ENCODE results near the gene NSUN4. TPM values are rescaled to one million over a fixed set of nuclear protein-coding genes. Genes with fewer than 3 reads are reported as not detected.
A peak's percentile ranks its signal among the peaks of the same experiment; 100 is the strongest.
"Not testable (repeated sequence)": the region's sequence is repeated elsewhere in the genome, so short reads cannot be mapped to it uniquely, and the experiment has no call there.

The NSUN4 gene
- total RNA-seq, 1 donor from 2014 or later: 26.6 TPM

DNA sequence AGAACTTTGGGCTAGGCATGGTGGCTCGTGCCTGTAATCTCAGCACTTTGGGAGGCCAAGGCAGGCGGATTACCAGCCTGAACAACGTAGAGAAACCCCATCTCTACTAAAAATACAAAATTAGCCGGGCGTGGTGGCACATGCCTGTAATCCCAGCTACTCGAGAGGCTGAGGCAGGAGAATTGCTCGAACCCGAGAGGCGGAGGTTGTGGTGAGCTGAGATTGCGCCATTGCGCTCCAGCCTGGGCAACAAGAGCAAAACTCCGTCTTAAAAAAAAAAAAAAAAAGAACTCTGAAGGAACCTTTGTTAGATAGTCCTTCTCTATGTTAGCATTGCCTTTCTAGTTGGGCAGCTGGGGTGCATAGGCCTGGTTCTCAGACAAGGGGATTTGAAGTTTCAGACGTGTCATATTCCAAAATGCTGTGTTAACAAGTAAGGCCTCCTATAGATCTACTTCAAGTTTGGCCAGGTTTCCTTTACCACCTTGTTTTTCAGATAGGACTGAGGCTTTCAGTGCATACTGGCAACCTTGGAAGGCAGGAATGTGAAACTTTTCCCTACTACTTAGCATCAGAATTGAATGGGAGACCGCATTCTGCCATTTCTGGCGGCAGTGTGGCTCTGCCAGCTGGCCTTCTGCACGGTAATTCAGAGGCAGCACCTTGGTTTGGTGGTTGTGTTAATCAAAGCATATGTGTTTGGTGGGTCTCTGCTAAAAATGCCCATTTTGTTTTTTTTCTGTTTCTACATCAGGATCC lies 31.0 kb upstream of the NSUN4 start:
- Mint-ChIP-seq H3K4me3 (no peak overlapping the region), H3K9me3 (no peaks in the 10 kb centered on the region), H3K27ac (no peak overlapping the region), H3K27me3 (no peaks in the 10 kb centered on the region), H3K36me3 (peaks cover 27% of the 10 kb centered on the region), H3K4me1 (ENCODE audit: unreplicated experiment) (peaks cover 9% of the 10 kb centered on the region)
- no peak for TF ChIP-seq CTCF (conservative IDR thresholded peaks at IDR 0.05)
- DNase-seq (ENCODE audit: extremely low spot score, unreplicated experiment): no peak

DNA sequence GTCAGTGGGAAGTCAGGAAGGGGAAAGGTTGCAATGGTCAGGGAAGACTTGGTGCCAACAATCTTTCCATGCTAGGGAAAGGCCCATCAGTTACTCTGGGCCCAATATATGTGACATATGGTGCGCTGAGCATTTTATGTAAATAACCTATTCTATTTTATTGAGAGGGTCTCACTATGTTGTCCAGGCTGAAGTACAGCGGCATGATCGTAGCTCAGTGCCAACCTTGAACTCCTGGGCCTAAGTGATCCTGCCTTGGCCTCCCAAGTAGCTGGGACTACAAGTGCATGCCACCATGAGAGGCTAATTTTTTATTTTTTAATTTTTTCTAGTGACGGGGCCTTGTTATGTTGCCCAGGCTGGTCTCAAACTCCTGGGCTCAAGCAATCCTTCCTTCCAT lies 30.3 kb upstream of the NSUN4 start:
- no peak overlapping the region for H3K4me3 Mint-ChIP-seq
- H3K4me1 Mint-ChIP-seq (ENCODE audit: unreplicated experiment): peaks cover 9% of the 10 kb centered on the region
- no peaks in the 10 kb centered on the region for H3K27me3 Mint-ChIP-seq
- TF ChIP-seq CTCF (conservative IDR thresholded peaks at IDR 0.05): no peak
- no peaks in the 10 kb centered on the region for H3K9me3 Mint-ChIP-seq
- peaks cover 31% of the 10 kb centered on the region for H3K36me3 Mint-ChIP-seq
- no peak for DNase-seq (ENCODE audit: extremely low spot score, unreplicated experiment)
- no peak overlapping the region for H3K27ac Mint-ChIP-seq

DNA sequence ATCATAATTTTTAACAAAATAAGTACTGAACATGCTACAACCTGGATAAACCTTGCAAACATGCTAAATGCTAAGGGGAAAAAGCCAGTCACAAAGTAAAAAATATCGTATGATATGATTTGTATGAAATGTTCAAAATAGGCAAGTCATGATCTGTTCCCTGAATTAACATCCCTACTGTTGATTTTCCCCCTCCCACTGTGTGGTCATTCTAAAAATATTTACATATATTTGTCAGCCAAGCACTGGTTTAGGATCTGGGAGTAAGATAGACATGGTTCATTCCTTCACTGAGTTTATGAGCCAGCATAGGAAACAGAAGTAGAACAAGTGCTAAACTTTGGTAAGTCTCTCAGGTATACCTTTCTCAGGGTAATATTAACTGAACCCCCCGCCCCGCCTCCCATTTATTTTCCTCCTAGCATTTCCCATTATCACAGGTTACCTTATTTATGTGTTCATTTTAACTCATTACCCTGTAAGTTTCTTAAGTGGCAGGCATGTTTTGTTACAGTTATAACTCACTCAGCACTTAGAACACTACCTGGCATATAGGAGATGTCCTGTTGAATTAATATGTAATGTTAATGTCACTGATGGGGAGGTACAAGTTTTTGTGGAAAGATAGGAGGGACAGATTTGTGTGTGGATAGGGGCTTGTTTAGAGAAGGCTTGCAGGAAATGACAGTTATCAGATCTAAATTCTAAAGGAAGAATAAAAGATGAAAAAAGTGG lies 24.8 kb upstream of the NSUN4 start:
- no peaks in the 10 kb centered on the region for H3K27me3 Mint-ChIP-seq
- peaks cover 10% of the 10 kb centered on the region for H3K4me1 Mint-ChIP-seq (ENCODE audit: unreplicated experiment)
- H3K27ac Mint-ChIP-seq: no peak overlapping the region
- DNase-seq (ENCODE audit: extremely low spot score, unreplicated experiment): no peak
- TF ChIP-seq CTCF (conservative IDR thresholded peaks at IDR 0.05): no peak
- no peaks in the 10 kb centered on the region for H3K9me3 Mint-ChIP-seq
- H3K36me3 Mint-ChIP-seq: peaks cover 20% of the 10 kb centered on the region
- H3K4me3 Mint-ChIP-seq: no peak overlapping the region

DNA sequence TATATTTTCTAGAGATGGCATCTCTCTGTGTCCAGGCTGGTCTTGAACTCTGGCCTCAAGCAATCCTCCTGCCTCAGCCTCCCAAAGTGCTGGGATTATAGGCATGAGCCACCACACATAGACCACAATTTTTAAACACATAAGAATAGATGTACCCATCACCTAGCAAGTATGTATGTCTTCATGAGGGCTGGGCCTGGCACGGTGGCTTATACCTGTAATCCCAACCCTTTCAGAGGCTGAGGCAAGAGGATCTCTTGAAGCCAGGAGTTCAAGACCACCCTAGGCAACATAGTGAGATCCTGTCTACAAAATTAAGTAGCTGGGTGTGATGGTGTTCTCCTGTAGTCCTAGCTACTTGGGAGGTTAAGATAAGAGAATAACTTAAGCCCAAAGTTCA lies 23.3 kb upstream of the NSUN4 start:
- Mint-ChIP-seq H3K9me3 (no peaks in the 10 kb centered on the region), H3K27ac (no peak overlapping the region), H3K36me3 (peaks cover 17% of the 10 kb centered on the region), H3K27me3 (no peaks in the 10 kb centered on the region), H3K4me1 (ENCODE audit: unreplicated experiment) (peaks cover 14% of the 10 kb centered on the region), H3K4me3 (no peak overlapping the region)
- TF ChIP-seq CTCF (conservative IDR thresholded peaks at IDR 0.05): no peak
- DNase-seq (ENCODE audit: extremely low spot score, unreplicated experiment): no peak

DNA sequence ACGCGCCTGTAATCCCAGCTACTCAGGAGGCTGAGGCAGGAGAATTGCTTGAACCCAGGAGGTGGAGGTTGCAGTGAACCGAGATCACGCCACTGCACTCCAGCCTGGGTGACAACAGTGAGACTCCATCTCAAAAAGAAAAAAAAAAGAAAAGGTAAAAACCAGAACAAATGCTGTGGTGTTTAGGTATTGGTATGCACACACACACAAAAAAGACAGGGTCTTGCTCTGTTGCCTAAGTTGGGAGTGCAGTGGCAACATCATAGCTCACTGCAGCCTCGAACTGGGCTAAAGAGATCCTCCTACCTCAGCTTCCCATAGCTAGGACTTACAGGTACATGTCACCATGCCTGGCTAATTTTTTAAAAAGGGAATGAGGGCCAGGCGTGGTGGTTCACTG lies 21.3 kb upstream of the NSUN4 start:
- not testable (repeated sequence) for DNase-seq (ENCODE audit: extremely low spot score, unreplicated experiment); H3K27me3 Mint-ChIP-seq; H3K27ac Mint-ChIP-seq; H3K4me3 Mint-ChIP-seq; H3K9me3 Mint-ChIP-seq
- H3K4me1 Mint-ChIP-seq (ENCODE audit: unreplicated experiment): peaks cover 14% of the 10 kb centered on the region
- peaks cover 12% of the 10 kb centered on the region for H3K36me3 Mint-ChIP-seq

DNA sequence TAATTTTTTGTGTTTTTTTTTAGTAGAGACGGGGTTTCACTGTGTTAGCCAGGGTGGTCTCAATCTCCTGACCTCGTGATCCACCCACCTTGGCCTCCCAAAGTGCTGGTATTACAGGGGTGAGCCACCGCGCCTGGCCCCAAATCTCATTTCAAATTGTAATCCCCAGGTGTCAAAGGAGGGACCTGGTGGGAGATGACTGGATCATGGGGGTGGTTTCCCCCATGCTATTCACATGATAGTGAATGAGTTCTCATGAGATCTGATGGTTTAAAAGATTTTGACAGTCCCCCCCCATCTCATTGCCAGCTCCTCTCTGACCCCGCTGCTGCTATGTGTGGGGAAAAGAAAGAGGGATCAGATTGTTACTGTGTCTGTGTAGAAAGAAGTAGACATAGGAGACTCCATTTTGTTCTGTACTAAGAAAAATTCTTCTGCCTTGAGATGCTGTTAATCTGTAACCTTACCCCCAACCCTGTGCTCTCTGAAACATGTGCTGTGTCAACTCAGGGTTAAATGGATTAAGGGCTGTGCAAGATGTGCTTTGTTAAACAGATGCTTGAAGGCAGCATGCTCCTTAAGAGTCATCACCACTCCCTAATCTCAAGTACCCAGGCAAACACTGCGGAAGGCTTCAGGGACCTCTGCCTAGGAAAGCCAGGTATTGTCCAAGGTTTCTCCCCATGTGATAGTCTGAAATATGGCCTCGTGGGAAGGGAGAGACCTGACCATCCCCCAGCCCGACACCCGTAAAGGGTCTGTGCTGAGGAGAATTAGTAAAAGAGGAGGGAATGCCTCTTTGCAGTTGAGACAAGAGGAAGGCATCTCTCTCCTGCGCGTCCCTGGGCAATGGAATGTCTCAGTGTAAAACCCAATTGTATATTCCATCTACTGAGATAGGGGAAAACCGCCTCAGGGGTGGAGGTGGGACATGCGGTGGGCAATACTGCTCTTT lies 20.4 kb upstream of the NSUN4 start:
- H3K27ac Mint-ChIP-seq: peak overlapping the region; percentile 79
- H3K36me3 Mint-ChIP-seq; H3K9me3 Mint-ChIP-seq; DNase-seq (ENCODE audit: extremely low spot score, unreplicated experiment); H3K27me3 Mint-ChIP-seq: not testable (repeated sequence)
- peak overlapping the region; percentile 36 for H3K4me3 Mint-ChIP-seq
- peaks cover 14% of the 10 kb centered on the region for H3K4me1 Mint-ChIP-seq (ENCODE audit: unreplicated experiment)

DNA sequence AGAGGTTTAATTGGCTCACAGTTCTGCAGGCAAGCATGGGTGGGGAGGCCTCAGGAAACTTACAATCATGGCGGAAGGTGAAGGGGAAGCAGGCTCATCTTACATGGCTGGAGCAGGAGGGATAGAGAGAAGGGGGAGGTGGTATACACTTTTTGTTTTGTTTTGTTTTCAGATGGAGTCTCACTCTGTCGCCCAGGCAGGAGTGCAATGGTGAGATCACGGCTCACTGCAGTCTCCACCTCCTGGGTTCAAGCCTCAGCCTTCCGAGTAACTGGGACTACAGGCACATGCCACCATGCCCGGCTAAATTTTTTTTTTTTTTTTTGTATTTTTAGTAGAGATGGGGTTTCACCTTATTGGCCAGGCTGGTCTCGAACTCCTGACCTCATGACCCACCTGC lies 18.4 kb upstream of the NSUN4 start:
- not testable (repeated sequence) for H3K36me3 Mint-ChIP-seq; H3K9me3 Mint-ChIP-seq; H3K27me3 Mint-ChIP-seq; DNase-seq (ENCODE audit: extremely low spot score, unreplicated experiment); H3K4me3 Mint-ChIP-seq; H3K27ac Mint-ChIP-seq
- peaks cover 14% of the 10 kb centered on the region for H3K4me1 Mint-ChIP-seq (ENCODE audit: unreplicated experiment)

GRCh38 chr1:46325285-46326076 lies 15.1 kb upstream of the NSUN4 start:
- H3K27ac Mint-ChIP-seq, H3K4me3 Mint-ChIP-seq: not testable (repeated sequence)

More at GRCh38 chr1:46325285-46326076, 15.1 kb upstream of the NSUN4 start:
- not testable (repeated sequence) for DNase-seq (ENCODE audit: extremely low spot score, unreplicated experiment); H3K27me3 Mint-ChIP-seq; H3K9me3 Mint-ChIP-seq; H3K4me1 Mint-ChIP-seq (ENCODE audit: unreplicated experiment); H3K36me3 Mint-ChIP-seq

Data from type B pancreatic cell (in vitro differentiated cells).